Lower lobe of right lung (tissue), 2 donors: Measurements from ENCODE around the gene RHOU. TPM values are rescaled to one million over a fixed set of nuclear protein-coding genes. Genes with fewer than 3 reads are reported as not detected.

Source experiments
- ATAC-seq, 2 donors: fragments of 200-7000 bp; cut with Tn5 transposase; one replicate each; pipeline ENCODE4 v1.9.1; 2020 to 2022; ENCODE audit warnings: mild to moderate bottlenecking in 2 of 2, moderate library complexity in 2 of 2
- DNase-seq: peaks from one replicate; pipeline ENCODE4 v3.0.0-alpha.2; 2020
- H3K27ac ChIP-seq: fragments of 200-600 bp; one replicate; pipeline ENCODE4 v1.8.0; 2022
- H3K27me3 ChIP-seq: fragments of 200-600 bp; one replicate; pipeline ENCODE4 v1.8.0; 2022; ENCODE audit warnings: low read depth
- H3K36me3 ChIP-seq: fragments of 200-600 bp; one replicate; pipeline ENCODE4 v1.8.0; 2022; ENCODE audit warnings: mild to moderate bottlenecking
- H3K4me1 ChIP-seq: fragments of 200-600 bp; one replicate; pipeline ENCODE4 v1.8.0; 2022
- H3K4me3 ChIP-seq: fragments of 200-600 bp; one replicate; pipeline ENCODE4 v1.8.0; 2022; ENCODE audit warnings: mild to moderate bottlenecking
- H3K9me3 ChIP-seq: fragments of 200-600 bp; one replicate; pipeline ENCODE4 v1.8.0; 2022
- intact Hi-C: fragments of 100-400 bp; cut with DNase I; formaldehyde crosslinking; loops from one replicate; pipeline ENCODE4 v1.11.0; 2022
- total RNA-seq: library from RNA; stranded (reverse); fragmentation: NEBNext Ultra II Directional; extraction: Animal tissue kit (Norgen Biotek cat#: 25700); gene quantifications from one replicate; pipeline ENCODE4 v1.2.1, GENCODE V29; 2021
- TF ChIP-seq, protein P1 (sequence below): fragments of 200-600 bp; IDR thresholded peaks from one replicate; pipeline ENCODE4 v1.8.0; 2022; ENCODE audit warnings: antibody characterized with exemption, mild to moderate bottlenecking
- donor health status: DM: no; HTN: yes; CAD: no; lungs with severe emphysema.

The RHOU gene
- total RNA-seq, 1 donor from 2014 or later, result 22.9 TPM

GRCh38 chr1:228695015-228695955, 40.0 kb upstream of the RHOU start:
- Histone ChIP-seq H3K36me3 (no peaks in the 10 kb centered on the region), H3K27me3 (no peaks in the 10 kb centered on the region), H3K27ac (no peak overlapping the region), H3K4me3 (no peak overlapping the region), H3K9me3 (no peaks in the 10 kb centered on the region), H3K4me1 (no peaks in the 10 kb centered on the region)
- no peak for ATAC-seq
- no peak for DNase-seq
- intact Hi-C loops, result no loop called here
- TF ChIP-seq, protein P1, sequence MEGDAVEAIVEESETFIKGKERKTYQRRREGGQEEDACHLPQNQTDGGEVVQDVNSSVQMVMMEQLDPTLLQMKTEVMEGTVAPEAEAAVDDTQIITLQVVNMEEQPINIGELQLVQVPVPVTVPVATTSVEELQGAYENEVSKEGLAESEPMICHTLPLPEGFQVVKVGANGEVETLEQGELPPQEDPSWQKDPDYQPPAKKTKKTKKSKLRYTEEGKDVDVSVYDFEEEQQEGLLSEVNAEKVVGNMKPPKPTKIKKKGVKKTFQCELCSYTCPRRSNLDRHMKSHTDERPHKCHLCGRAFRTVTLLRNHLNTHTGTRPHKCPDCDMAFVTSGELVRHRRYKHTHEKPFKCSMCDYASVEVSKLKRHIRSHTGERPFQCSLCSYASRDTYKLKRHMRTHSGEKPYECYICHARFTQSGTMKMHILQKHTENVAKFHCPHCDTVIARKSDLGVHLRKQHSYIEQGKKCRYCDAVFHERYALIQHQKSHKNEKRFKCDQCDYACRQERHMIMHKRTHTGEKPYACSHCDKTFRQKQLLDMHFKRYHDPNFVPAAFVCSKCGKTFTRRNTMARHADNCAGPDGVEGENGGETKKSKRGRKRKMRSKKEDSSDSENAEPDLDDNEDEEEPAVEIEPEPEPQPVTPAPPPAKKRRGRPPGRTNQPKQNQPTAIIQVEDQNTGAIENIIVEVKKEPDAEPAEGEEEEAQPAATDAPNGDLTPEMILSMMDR, result no peak

- Histone ChIP-seq H3K27ac (no peak overlapping the region), H3K36me3 (no peaks in the 10 kb centered on the region), H3K4me3 (no peak overlapping the region), H3K9me3 (no peaks in the 10 kb centered on the region), H3K27me3 (no peaks in the 10 kb centered on the region), H3K4me1 (no peaks in the 10 kb centered on the region)
- DNase-seq (peak; percentile 65), ATAC-seq (peak; percentile 52 to 55)
- intact Hi-C loops, result no loop called here
- TF ChIP-seq, protein P1, result no peak
Observed at GRCh38 chr1:228697207-228698016, 37.9 kb upstream of the RHOU start.

DNA sequence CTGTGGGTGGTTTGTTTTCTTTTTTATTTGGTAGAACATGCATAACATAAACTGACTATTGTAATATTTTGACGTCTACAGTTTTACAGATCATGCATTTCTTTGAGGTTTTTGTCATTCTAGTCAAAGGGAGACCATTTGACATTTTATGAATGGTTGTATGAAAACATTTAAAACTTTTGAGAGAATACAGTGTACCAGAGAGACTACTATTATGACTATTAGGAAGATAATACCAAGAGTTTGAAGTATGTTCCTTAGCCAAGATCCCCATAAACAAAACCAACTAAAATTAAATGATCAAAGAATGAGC, 37.3 kb upstream of the RHOU start:
- TF ChIP-seq, protein P1, result no peak
- H3K4me3 ChIP-seq, result no peak overlapping the region
- H3K9me3 ChIP-seq, result no peaks in the 10 kb centered on the region
- intact Hi-C loops, result no loop called here
- no peak overlapping the region for H3K27ac ChIP-seq
- no peaks in the 10 kb centered on the region for H3K4me1 ChIP-seq
- H3K27me3 ChIP-seq, result no peaks in the 10 kb centered on the region
- DNase-seq (no peak), ATAC-seq (no peak)
- H3K36me3 ChIP-seq, result no peaks in the 10 kb centered on the region

DNA sequence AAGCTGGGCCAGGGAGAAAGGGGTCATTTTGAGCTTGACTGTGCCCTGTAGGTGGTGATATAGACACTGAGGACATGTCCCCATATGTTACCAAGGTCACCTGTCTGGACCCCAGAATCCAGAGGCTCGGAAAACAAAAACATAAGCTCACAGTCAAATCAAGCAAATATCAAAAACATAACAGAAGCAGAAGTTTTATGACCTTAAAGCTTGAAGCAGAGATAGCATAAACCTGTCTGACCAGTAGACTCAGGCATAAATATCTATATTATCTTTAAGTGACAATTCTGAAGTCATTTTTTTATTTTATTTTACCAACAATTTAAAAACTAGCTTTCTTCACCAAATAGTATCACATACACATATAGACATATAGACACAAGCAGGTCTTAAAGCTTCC, 32.8 kb upstream of the RHOU start:
- intact Hi-C loops, result no loop called here
- no peak overlapping the region for H3K27ac ChIP-seq
- no peak overlapping the region for H3K4me3 ChIP-seq
- H3K9me3 ChIP-seq, result no peaks in the 10 kb centered on the region
- H3K4me1 ChIP-seq, result no peaks in the 10 kb centered on the region
- ATAC-seq, result no peak
- no peaks in the 10 kb centered on the region for H3K36me3 ChIP-seq
- no peaks in the 10 kb centered on the region for H3K27me3 ChIP-seq
- no peak for DNase-seq
- TF ChIP-seq, protein P1, result no peak

DNA sequence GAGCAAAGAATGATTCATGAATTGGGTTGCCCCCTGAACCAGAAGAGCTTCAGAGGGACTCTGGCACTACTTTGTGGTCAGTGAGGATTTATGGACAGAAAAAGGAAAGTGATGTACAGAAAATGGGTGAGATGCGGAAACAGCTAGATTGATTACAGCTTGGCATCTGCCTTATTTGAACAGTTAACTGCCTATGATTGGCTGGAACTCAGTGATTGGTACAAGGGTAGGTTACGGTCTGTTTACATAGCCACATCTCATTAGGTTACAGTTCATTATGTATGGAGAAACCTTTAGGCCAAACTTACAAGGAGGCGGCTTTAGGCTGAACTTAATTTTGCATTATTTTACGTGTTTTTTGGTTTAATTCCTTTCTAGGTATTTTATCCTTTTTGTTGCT, 29.0 kb upstream of the RHOU start:
- Histone ChIP-seq H3K4me1 (no peaks in the 10 kb centered on the region), H3K9me3 (no peaks in the 10 kb centered on the region), H3K36me3 (no peaks in the 10 kb centered on the region), H3K4me3 (no peak overlapping the region), H3K27me3 (no peaks in the 10 kb centered on the region), H3K27ac (no peak overlapping the region)
- DNase-seq (no peak), ATAC-seq (no peak)
- intact Hi-C loops, result no loop called here
- TF ChIP-seq, protein P1, result no peak
